GM12878 (cell line): Measurements from ENCODE around the gene ANO2. TPM values are rescaled to one million over a fixed set of nuclear protein-coding genes. Genes with fewer than 3 reads are reported as not detected.

Experiments
- ATAC-seq: fragments of 200-7000 bp; cut with Tn5 transposase; 3 replicates; pipeline ENCODE4 v1.9.1; 2020; ENCODE audit warnings: mild to moderate bottlenecking, moderate library complexity
- BruUV-seq: library from RNA; stranded (reverse); fragments of 400-500 nt; replicated peaks from 2 replicates; lab custom pipeline; 2021; lab: Mats Ljungman, UMichigan
- CTCF ChIA-PET: fragments of 300-600 bp; sonication (Branson Sonifier 250); formaldehyde crosslinking; extraction: SDS; loops from one replicate; lab custom pipeline; 2021; ENCODE audit warnings: inconsistent platforms; lab: Yijun Ruan, JAX
- POLR2A ChIA-PET: fragments of 350-600 bp; formaldehyde crosslinking; extraction: SDS; loops from one replicate; lab custom pipeline; 2021; ENCODE audit warnings: inconsistent platforms; lab: Charles Lee
- RAD21 ChIA-PET: fragments of 300-600 bp; sonication (Branson Sonifier 250); formaldehyde crosslinking; loops from one replicate; lab custom pipeline; 2023; ENCODE audit warnings: antibody characterized with exemption; ENCODE audit not compliant: unreplicated experiment; lab: Charles Lee
- SMC1A ChIA-PET: fragments of 300-600 bp; sonication (Branson Sonifier 250); formaldehyde crosslinking; loops from one replicate; lab custom pipeline; 2023; ENCODE audit not compliant: unreplicated experiment, uncharacterized antibody; lab: Charles Lee
- DNase-seq: peaks from one replicate; pipeline ENCODE4 v3.0.0-alpha.2; 2011; ENCODE audit warnings: low read depth, low spot score
- FAIRE-seq: peaks from 3 replicates; lab custom pipeline; 2011; peaks lifted over from hg19 to GRCh38; lab: Jason Lieb, UNC
- H2AFZ ChIP-seq: 2 replicates; pipeline ENCODE4 v1.6.0; 2011; ENCODE audit warnings: low read depth, low read length, control low read depth; ENCODE audit not compliant: control insufficient read depth
- H3K27ac ChIP-seq: 2 replicates; pipeline ENCODE4 v1.5.1; 2011; ENCODE audit warnings: control low read depth; ENCODE audit not compliant: control insufficient read depth, insufficient read depth
- H3K27me3 ChIP-seq, 2 experiments: replicated peaks in 1 of 2; 2 replicates each; pipeline versions ENCODE4 v1.6.0 to v1.6.1; 2011; ENCODE audit warnings: low read length in 1 of 2; ENCODE audit not compliant: control insufficient read depth in 2 of 2, insufficient read depth in 2 of 2
- H3K36me3 ChIP-seq, 2 experiments: 2 replicates each; pipeline ENCODE4 v1.5.1; 2011; ENCODE audit warnings: low read length in 1 of 2; ENCODE audit not compliant: control insufficient read depth in 2 of 2, insufficient read depth in 2 of 2
- H3K4me1 ChIP-seq: 2 replicates; pipeline ENCODE4 v1.6.1; 2011; ENCODE audit warnings: mild to moderate bottlenecking, low read length, moderate library complexity, mixed read lengths; ENCODE audit not compliant: control insufficient read depth, insufficient read depth
- H3K4me2 ChIP-seq: 2 replicates; pipeline ENCODE4 v1.6.0; 2011; ENCODE audit warnings: control low read depth; ENCODE audit not compliant: control insufficient read depth, insufficient read depth
- H3K4me3 ChIP-seq: fragments of 200-600 bp; sonication (generic); 2 replicates; pipeline ENCODE4 v1.5.1; 2016
- H3K79me2 ChIP-seq: 2 replicates; pipeline ENCODE4 v1.6.0; 2011; ENCODE audit warnings: low read length; ENCODE audit not compliant: control insufficient read depth, insufficient read depth
- H3K9ac ChIP-seq: 2 replicates; pipeline ENCODE4 v1.8.0; 2011; ENCODE audit warnings: low read length, control low read depth, mixed read lengths; ENCODE audit not compliant: control insufficient read depth, insufficient read depth
- H3K9me3 ChIP-seq: replicated peaks from 3 replicates; pipeline ENCODE4 v1.5.1; 2011; ENCODE audit warnings: mild to moderate bottlenecking, low read length; ENCODE audit not compliant: control insufficient read depth, insufficient read depth
- H4K20me1 ChIP-seq: 2 replicates; pipeline ENCODE4 v1.6.0; 2011; ENCODE audit not compliant: control insufficient read depth, insufficient read depth
- ATF7 ChIP-seq: fragments of 450-650 bp; IDR thresholded peaks from 2 replicates; pipeline ENCODE4 v1.6.1; 2016; ENCODE audit warnings: low read depth, mild to moderate bottlenecking
- CHD1 ChIP-seq: IDR thresholded peaks from 2 replicates; pipeline ENCODE4 v1.6.1; 2012; ENCODE audit warnings: low read depth, low read length, improper control_type of control experiment
- LARP7 ChIP-seq: fragments of 450-650 bp; IDR thresholded peaks from 2 replicates; pipeline ENCODE4 v1.6.1; 2017; ENCODE audit warnings: mild to moderate bottlenecking
- MXI1 ChIP-seq: fragments of 150-350 bp; IDR thresholded peaks from 2 replicates; pipeline ENCODE4 v1.6.1; 2011; ENCODE audit warnings: low read depth, mild to moderate bottlenecking, inconsistent platforms, low read length, improper control_type of control experiment
- SUZ12 ChIP-seq: fragments of 200-600 bp; sonication (generic); IDR thresholded peaks from one replicate; pipeline ENCODE4 v1.6.1; 2018; ENCODE audit warnings: antibody characterized with exemption, mild to moderate bottlenecking; ENCODE audit not compliant: unreplicated experiment
- TAF1 ChIP-seq: IDR thresholded peaks from 2 replicates; pipeline ENCODE4 v1.6.1; 2011; ENCODE audit warnings: mild to moderate bottlenecking, low read depth, low read length, borderline replicate concordance
- TCF7 ChIP-seq: IDR thresholded peaks from 2 replicates; pipeline ENCODE4 v1.6.1; 2014; ENCODE audit warnings: antibody characterized with exemption, borderline replicate concordance
- YBX1 ChIP-seq: fragments of 450-650 bp; IDR thresholded peaks from 2 replicates; pipeline ENCODE4 v1.6.1; 2016; ENCODE audit warnings: antibody characterized with exemption
- WGBS: methylation state at CpG from one replicate; pipeline ENCODE4 v1.1.6; 2016; ENCODE audit warnings: low lambda C conversion rate; ENCODE audit not compliant: insufficient replicate concordance, insufficient coverage; ENCODE audit errors: missing lambda C conversion rate; 5-methylcytosine and 5-hydroxymethylcytosine counted together
- in situ Hi-C: fragments of 300-500 bp; cut with MboI; formaldehyde crosslinking; loops from 9 replicates; pipeline ENCODE4 v1.14.3; 2018; ENCODE audit warnings: mixed read lengths
- intact Hi-C: fragments of 100-400 bp; cut with micrococcal nuclease; formaldehyde crosslinking; loops from one replicate; pipeline ENCODE4 v1.14.2; 2022; ENCODE audit not compliant: unreplicated experiment
- polyA plus RNA-seq, 11 experiments: library from polyadenylated mRNA; depleted of rRNA in 4 of 11; unstranded in 6 of 11; stranded (reverse) in 5 of 11; fragments of >200 nt; fragmentation: Nextera tagmentation in 4 of 11; fragmentation: Illumina TruSeq in 1 of 11; extraction: Ambion mirVana in 4 of 11; extraction: Trizol in 1 of 11; gene quantifications; 1 replicate in 1 of 11; 2 replicates in 10 of 11; pipeline versions ENCODE4 v1.2.1 to v1.2.3, GENCODE V29; 2011 to 2016; ENCODE audit warnings: inconsistent platforms in 2 of 11, missing spikeins in 2 of 11, low read depth in 1 of 11
- total RNA-seq, 4 experiments: library from RNA; depleted of rRNA in 3 of 4; stranded (reverse); fragments of >200 nt in 3 of 4; fragmentation: Illumina TruSeq in 1 of 4; extraction: Trizol in 1 of 4; gene quantifications; 2 replicates each; pipeline versions ENCODE4 v1.2.1 to v1.2.3, GENCODE V29; 2013 to 2021
- TF ChIP-seq, protein P1 (sequence below): IDR thresholded peaks from 2 replicates; pipeline ENCODE4 v1.6.1; 2011; ENCODE audit warnings: low read depth, low read length, improper control_type of control experiment, borderline replicate concordance
- TF ChIP-seq, protein P2 (sequence below): fragments of 450-650 bp; IDR thresholded peaks from 2 replicates; pipeline ENCODE4 v1.6.1; 2017; ENCODE audit warnings: mild to moderate bottlenecking, low read depth, inconsistent platforms; ENCODE audit not compliant: poor library complexity, severe bottlenecking
- TF ChIP-seq, protein P3 (sequence below): IDR thresholded peaks from 2 replicates; pipeline ENCODE4 v1.6.1; 2011; ENCODE audit warnings: low read depth, mild to moderate bottlenecking, low read length, moderate library complexity, borderline replicate concordance; ENCODE audit errors: extremely low read depth
- TF ChIP-seq, protein P4 (sequence below): fragments of 450-650 bp; IDR thresholded peaks from 2 replicates; pipeline ENCODE4 v1.6.1; 2016; ENCODE audit warnings: mild to moderate bottlenecking
- TF ChIP-seq, protein P5 (sequence below): fragments of 450-650 bp; formaldehyde crosslinking; IDR thresholded peaks from 2 replicates; pipeline ENCODE4 v1.5.0; 2022; ENCODE audit warnings: mild to moderate bottlenecking, missing genetic modification characterization

The ANO2 gene
- total and polyA plus RNA-seq, 10 of the 15 experiments (the other 5 are each of a cell fraction or from before 2014, with no cell fraction given) = not detected

DNA sequence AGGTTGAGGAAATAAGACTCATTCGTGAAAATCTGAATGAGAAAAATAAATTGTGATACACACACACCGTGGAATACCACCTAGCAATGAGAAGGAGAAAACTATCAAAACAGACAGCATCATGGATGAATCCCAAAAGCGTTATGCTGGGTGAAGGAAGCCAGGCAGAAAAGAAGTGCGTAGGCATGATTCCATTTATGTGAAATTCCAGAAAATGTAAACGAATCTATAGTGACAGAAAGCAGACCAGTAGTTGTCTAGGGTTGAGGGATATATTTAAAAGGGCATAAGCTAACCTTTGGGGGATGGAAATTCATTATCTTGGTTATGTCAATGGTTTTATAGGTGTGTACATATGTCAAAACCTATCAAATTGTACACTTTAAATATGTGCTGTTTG is 42.5 kb upstream of the ANO2 start:
- Histone ChIP-seq H3K9me3 (no peaks in the 10 kb centered on the region), H3K4me2 (no peak overlapping the region), H3K9ac (no peak overlapping the region), H3K27ac (no peak overlapping the region), H3K27me3 (no peaks in the 10 kb centered on the region), H4K20me1 (no peaks in the 10 kb centered on the region), H3K4me3 (no peak overlapping the region), H3K79me2 (no peaks in the 10 kb centered on the region), H2AFZ (no peak overlapping the region), H3K36me3 (no peaks in the 10 kb centered on the region), H3K4me1 (no peaks in the 10 kb centered on the region)
- in situ Hi-C loops = loop anchor here (5.0 kb wide), 2 partner anchors 55 to 300 kb away; no protein-coding TSS in a partner anchor
- ChIA-PET RAD21 (interaction anchor here (0.8 to 7.2 kb wide), 3 partner anchors 12 to 214 kb away, joined by 3 to 71 read pairs (median 4); no protein-coding TSS in a partner anchor), SMC1A (interaction anchor here (1.3 to 5.4 kb wide), 6 partner anchors 9 to 298 kb away, joined by 3 to 65 read pairs (median 10); no protein-coding TSS in a partner anchor), CTCF (interaction anchor here (0.8 to 10.9 kb wide), 18 partner anchors 9 to 474 kb away, joined by 3 to 256 read pairs (median 5); no protein-coding TSS in a partner anchor), POLR2A (no interaction called here)
- 24% methylated on average over 5 of the region's 5 CpGs for whole genome bisulfite sequencing
- no TSS peak for BruUV-seq
- FAIRE-seq = no peak
- no peak for ATAC-seq
- intact Hi-C loops = no loop called here
- DNase-seq = no peak
- no peak for TF ChIP-seq LARP7
- no peak for TF ChIP-seq TCF7
- no peak for TF ChIP-seq SUZ12
- TF ChIP-seq, protein P1, sequence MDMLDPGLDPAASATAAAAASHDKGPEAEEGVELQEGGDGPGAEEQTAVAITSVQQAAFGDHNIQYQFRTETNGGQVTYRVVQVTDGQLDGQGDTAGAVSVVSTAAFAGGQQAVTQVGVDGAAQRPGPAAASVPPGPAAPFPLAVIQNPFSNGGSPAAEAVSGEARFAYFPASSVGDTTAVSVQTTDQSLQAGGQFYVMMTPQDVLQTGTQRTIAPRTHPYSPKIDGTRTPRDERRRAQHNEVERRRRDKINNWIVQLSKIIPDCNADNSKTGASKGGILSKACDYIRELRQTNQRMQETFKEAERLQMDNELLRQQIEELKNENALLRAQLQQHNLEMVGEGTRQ = no peak
- TF ChIP-seq, protein P2, sequence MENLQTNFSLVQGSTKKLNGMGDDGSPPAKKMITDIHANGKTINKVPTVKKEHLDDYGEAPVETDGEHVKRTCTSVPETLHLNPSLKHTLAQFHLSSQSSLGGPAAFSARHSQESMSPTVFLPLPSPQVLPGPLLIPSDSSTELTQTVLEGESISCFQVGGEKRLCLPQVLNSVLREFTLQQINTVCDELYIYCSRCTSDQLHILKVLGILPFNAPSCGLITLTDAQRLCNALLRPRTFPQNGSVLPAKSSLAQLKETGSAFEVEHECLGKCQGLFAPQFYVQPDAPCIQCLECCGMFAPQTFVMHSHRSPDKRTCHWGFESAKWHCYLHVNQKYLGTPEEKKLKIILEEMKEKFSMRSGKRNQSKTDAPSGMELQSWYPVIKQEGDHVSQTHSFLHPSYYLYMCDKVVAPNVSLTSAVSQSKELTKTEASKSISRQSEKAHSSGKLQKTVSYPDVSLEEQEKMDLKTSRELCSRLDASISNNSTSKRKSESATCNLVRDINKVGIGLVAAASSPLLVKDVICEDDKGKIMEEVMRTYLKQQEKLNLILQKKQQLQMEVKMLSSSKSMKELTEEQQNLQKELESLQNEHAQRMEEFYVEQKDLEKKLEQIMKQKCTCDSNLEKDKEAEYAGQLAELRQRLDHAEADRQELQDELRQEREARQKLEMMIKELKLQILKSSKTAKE = no peak
- no peak for TF ChIP-seq TAF1
- TF ChIP-seq MXI1 = no peak
- no peak for TF ChIP-seq ATF7
- TF ChIP-seq YBX1 = no peak
- TF ChIP-seq, protein P3, sequence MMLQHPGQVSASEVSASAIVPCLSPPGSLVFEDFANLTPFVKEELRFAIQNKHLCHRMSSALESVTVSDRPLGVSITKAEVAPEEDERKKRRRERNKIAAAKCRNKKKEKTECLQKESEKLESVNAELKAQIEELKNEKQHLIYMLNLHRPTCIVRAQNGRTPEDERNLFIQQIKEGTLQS = no peak
- no peak for TF ChIP-seq CHD1
- TF ChIP-seq, protein P4, sequence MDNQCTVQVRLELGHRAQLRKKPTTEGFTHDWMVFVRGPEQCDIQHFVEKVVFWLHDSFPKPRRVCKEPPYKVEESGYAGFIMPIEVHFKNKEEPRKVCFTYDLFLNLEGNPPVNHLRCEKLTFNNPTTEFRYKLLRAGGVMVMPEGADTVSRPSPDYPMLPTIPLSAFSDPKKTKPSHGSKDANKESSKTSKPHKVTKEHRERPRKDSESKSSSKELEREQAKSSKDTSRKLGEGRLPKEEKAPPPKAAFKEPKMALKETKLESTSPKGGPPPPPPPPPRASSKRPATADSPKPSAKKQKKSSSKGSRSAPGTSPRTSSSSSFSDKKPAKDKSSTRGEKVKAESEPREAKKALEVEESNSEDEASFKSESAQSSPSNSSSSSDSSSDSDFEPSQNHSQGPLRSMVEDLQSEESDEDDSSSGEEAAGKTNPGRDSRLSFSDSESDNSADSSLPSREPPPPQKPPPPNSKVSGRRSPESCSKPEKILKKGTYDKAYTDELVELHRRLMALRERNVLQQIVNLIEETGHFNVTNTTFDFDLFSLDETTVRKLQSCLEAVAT = no peak
- TF ChIP-seq, protein P5, sequence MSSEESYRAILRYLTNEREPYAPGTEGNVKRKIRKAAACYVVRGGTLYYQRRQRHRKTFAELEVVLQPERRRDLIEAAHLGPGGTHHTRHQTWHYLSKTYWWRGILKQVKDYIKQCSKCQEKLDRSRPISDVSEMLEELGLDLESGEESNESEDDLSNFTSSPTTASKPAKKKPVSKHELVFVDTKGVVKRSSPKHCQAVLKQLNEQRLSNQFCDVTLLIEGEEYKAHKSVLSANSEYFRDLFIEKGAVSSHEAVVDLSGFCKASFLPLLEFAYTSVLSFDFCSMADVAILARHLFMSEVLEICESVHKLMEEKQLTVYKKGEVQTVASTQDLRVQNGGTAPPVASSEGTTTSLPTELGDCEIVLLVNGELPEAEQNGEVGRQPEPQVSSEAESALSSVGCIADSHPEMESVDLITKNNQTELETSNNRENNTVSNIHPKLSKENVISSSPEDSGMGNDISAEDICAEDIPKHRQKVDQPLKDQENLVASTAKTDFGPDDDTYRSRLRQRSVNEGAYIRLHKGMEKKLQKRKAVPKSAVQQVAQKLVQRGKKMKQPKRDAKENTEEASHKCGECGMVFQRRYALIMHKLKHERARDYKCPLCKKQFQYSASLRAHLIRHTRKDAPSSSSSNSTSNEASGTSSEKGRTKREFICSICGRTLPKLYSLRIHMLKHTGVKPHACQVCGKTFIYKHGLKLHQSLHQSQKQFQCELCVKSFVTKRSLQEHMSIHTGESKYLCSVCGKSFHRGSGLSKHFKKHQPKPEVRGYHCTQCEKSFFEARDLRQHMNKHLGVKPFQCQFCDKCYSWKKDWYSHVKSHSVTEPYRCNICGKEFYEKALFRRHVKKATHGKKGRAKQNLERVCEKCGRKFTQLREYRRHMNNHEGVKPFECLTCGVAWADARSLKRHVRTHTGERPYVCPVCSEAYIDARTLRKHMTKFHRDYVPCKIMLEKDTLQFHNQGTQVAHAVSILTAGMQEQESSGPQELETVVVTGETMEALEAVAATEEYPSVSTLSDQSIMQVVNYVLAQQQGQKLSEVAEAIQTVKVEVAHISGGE (CRISPR knock-in tag) = no peak
